Ovary (tissue), 3 donors: ENCODE data around the gene MYBPH.

Experiments used
- CTCF ChIP-seq, 3 donors: fragments of 450-650 bp in 2 of 3; fragments of 200-600 bp in 1 of 3; IDR thresholded peaks; one replicate each; pipeline versions ENCODE4 v1.5.1 to v1.8.0; 2016 to 2022; ENCODE audit warnings: antibody characterized with exemption in 3 of 3, mild to moderate bottlenecking in 1 of 3
- EP300 ChIP-seq: sonication (generic); formaldehyde crosslinking; IDR thresholded peaks from one replicate; pipeline ENCODE4 v1.6.1; 2017; ENCODE audit warnings: antibody characterized with exemption
- POLR2A ChIP-seq: fragments of 450-650 bp; IDR thresholded peaks from one replicate; pipeline ENCODE4 v1.6.1; 2017; ENCODE audit warnings: antibody characterized with exemption, mild to moderate bottlenecking, moderate library complexity
- donor health status: DM: no; HTN: no; CAD: no.

GRCh38 chr1:203162403-203162802 lies 13.2 kb downstream of the MYBPH start:
- TF ChIP-seq CTCF (IDR thresholded peaks at IDR 0.05) (no peak), POLR2A (no peak), EP300 (no peak)
